HG02884 (cell line): ENCODE measurements around the gene THSD8.
"Not testable (repeated sequence)": the region's sequence is repeated elsewhere in the genome, so short reads cannot be mapped to it uniquely, and the experiment has no call there.

Experiments
- ATAC-seq: cut with Tn5 transposase; IDR thresholded peaks from one replicate; pipeline ENCODE4 v1.9.1; 2021; ENCODE audit warnings: mild to moderate bottlenecking, moderate library complexity; ENCODE audit not compliant: unreplicated experiment

Gene THSD8

GRCh38 chr19:12792051-12792852 lies 9.6 kb upstream of the THSD8 start:
- ATAC-seq: no peak

DNA sequence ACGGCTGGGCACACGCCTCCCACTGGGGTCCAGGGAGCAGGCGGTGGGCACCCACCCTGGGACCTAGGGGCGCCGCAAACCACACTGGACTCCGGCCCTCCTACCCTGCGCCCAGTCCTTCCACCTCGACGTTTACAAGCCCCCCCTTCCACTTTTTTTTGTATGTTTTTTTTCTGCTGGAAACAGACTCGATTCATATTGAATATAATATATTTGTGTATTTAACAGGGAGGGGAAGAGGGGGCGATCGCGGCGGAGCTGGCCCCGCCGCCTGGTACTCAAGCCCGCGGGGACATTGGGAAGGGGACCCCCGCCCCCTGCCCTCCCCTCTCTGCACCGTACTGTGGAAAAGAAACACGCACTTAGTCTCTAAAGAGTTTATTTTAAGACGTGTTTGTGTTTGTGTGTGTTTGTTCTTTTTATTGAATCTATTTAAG lies 9.0 kb upstream of the THSD8 start:
- ATAC-seq: no peak

DNA sequence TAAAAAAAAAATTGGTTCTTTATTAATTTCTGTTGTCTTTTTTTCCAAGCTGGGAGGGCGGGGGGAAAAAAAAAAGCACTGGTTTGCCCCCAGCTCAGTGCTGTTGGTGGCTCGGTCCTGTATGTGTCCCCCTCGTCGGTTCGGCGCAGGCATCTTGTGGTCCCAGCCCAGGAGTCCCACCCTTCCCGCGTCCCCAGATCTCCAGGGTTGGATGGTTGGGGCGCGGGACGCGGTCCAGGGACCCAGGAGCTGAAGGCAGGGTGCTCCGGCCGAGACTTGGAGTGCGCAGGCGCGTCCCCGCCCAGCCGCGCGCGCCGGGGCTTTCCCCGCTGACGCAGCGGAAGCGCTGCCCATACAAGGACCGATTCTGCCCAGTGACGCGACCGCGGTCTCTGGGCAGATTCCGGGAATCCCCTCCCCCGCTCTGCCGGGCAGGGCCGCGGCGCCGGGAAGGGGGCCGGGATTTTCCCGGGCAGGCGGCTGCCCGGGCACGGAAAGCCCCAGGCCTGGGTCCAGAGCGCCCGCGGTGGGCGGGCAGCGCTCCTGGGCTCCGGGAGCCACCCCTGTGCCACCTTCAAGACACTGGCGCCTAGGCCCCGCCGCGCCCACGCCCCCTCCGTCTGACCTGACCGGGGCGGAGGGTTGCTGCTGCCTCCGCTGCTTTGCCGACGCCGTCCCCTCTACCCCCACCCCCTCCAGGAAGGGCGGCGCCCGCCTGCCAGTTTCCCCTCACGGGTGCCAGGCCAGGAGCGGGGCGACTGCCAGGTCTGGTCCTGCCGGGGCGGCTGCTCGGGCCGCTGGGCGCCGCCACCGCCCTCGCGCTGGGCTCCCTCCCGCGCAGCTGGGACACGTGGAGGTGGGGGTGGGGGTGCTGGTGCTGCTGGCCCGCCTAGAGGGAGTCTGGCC lies 8.3 kb upstream of the THSD8 start:
- ATAC-seq: no peak

DNA sequence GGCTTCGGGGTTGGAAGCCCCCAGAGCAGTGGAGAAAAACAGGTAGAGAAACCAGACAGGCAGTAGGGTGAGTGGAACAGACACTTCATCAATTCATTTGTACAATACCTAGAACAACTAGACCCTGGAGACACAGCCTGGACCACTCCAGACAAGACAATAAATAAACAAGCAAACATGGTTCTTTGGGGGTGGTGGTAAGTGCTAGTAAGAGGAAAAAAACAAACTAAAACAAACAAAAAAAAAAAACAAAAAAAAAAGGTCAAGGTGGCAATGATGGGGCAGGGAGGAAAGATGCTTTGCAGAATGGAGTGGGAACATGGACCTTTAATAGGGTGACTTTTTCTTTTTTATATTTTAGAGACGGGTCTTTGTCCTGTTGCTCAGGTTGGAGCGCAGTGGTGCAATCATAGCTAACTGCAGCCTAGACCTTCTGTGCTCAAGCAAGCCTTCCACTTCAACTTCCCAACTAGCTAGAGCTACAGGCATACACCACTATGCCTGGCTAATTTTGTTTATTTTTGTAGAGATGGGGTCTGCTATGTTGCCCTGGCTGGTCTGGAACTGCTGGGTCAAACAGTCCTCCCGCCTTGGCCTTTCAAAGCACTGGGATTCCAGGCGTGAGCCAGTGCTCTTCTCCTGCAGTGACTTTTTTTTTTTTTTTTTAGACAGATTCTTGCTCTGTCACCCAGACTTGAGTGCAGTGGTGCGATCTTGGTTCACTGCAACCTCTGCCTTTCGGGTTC lies 7.5 kb upstream of the THSD8 start:
- no peak for ATAC-seq

- no peak for ATAC-seq
These were observed 6.9 kb upstream of the THSD8 start for GRCh38 chr19:12794971-12795381.

DNA sequence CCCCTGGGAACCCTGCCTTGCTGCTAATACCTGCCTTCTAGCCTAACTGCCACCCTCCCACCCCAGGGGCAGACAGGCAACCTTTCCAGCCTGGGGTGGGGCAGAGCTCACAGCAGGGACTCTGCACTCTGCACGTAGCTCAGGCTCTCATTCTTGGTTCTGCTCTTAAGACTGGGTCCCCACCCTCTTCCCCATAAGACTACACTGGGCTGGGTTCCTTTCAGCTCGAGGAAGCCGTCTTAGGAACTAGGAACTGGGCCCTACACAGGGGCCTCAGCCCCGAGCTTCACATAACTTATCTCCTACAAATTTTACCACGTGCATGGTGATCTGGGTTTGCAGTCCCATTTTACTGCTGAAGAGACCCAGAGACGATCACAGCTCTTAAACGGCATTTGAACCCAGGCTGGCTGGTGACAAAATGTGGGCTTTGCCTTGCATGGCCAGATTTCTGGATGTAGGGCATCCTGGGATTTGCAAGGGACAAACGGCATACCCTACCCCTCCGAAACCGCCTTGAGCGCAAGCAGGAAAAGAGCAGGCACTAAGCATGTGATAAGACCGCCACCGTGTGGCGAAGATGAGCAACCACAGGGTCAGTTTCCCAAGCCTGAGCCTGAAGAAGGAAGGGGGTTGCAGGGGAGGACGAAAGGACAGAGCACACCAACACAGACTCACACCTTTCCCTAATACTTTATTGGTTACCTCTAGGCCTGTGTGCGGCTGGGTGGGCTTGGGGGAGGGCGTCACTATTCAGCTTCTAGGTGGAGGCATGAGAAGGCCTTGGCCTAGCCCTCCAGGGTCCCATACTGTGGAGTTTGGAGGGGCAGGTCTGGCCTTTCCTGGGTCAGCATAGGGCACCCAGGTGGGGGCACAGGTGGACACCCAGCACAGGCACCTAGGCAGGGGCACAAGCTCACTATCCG lies 5.5 kb upstream of the THSD8 start:
- no peak for ATAC-seq

DNA sequence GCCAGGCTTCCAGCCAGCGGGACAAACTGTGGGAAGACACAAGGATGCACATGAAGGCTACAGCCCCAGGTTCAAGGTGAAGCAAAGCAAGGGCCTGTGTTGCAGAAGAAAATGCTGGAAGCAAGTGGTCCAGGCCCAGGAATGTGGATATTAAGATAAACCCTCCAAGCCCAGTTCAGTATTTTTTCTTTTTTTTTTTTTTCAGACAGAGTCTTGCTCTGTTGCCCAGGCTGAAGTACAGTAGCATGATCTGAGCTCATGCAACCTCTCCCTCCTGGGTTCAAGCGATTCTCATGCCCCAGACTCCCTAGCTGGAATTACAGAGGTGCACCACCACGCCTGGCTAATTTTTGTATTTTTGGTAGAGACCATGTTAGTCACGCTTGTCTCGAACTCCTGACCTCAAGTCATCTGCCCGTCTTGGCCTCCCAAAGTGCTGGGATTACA lies 4.7 kb upstream of the THSD8 start:
- no peak for ATAC-seq

DNA sequence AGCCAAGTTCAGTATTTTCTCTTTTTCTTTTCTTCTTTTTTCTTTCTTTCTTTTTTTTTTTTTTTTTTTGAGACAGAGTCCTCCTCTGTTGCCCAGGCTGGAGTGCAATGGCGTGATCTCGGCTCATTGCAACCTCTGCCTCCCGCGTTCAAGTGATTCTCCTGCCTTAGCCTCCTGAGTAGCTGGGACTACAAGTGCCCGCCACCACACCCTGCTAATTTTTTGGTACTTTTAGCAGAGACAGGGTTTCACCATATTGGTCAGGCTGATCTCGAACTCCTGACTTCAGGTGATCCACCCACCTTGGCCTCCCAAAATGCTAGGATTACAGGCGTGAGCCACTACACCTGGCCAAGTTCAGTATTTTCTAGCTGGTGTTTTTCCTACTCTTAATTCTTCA lies 4.3 kb upstream of the THSD8 start:
- ATAC-seq: not testable (repeated sequence)

DNA sequence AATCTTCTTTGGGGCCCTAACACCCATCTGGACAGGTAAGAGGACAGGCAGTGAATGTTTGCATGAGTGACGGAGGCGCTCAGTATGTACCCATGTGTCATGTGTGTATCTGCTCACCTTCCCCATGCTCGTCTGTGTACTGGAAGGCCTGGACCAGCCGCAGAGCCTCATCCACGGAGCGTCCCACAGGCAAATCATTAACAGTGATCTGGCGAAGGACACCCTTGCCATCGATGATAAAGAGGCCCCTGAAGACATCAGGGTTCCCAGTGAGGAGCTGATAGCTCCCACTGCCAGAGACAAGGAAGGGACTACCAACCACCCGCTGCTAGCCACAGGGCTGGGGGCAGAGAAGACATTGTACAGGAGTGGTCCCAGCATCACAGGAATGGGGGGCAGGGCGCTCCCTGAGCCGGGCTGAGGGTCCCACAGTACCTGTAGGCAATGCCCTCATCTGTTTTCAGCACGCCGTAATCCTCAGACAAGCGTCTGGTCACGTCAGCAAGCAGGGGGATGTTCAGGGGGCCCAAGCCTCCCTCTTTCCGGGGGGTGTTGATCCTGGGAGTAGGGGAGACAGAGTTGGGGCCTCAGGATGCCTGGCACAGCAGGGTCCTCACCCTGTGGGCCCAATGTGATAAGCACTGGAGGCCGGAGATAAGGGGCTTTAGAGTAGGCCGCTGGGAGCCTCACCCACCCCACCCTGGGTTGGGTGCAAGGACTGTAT lies 2.0 kb upstream of the THSD8 start:
- ATAC-seq: no peak

DNA sequence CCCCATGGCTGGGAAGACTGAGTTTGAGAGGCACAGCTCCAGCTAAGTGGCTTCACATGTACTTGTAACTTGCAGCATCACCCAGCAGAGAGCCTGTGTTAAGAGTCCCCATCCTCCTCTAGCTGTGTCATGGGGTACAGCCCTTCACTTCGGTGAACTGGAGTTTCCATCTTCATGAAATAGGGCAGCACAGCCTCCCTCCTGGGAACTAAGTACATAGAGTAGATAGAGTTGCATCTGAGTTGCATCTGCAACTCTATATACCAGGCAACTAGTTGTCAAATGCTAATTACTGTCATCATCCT lies 1.5 kb upstream of the THSD8 start:
- ATAC-seq: no peak

DNA sequence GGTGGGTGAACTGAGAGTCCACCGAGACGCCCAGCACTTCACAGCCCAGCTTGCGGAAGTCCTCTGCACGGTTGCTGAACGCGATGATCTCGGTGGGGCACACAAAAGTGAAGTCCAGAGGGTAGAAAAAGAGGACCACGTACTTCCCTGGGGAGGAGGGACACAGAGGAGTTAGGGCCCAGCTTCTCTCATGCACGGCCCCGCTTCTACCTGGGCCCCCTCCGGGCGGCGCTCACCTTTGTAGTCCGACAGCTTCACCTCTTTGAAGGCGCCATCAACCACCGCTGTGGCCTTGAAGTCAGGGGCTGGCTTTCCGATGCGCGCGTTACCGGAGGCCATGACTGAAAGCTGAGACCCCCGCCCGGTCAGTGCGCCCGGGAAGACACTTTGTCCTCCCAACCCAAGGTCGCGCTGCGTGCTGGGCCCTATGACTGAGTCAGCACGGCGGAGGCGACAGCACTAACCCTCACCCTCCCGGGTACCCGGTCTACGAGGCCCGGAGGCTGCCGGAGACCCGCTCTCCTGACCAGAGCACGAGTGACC lies 875 bp upstream of the THSD8 start:
- no peak for ATAC-seq

DNA sequence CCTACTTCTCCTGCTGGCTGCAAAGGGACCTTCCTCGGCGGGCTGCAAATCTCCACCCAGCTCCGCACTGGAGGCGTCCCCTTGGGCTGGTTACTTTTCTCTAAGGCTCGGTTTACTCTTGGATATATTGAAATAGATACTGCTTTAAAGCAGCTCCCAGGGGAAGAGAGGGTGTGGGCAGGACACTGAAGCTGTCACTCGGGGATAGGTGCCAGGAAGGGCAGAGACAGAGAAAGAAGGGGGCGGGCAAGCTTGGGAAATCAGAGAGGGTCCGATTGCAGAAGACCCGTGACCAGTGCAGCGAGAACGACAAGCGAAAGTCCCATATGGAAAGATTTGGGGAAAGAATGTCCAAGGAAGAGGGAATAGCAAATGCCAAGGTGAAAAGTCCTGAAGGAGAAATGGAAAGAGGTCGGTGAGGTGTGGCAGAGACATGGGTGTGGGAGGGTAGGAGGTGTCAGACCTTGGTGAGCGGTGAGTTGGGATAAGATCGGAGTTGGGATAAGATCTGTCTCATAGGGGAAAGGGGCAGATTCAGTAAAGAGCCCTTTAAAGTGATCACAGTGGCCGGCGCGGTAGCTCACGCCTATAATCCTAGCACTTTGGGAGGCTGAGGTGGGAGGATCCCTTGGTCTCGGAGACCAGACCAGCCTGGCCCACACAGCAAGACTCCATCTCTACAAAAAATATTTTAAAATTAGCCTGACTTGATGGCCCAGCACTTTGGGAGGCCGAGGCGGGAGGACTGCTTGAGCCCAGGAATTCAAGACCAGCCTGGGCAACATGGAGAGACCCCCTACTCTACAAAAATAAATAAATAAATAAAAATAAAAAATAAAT lies 618 bp downstream of the THSD8 start:
- ATAC-seq: no peak

- no peak for ATAC-seq
These were observed 2.2 kb downstream of the THSD8 start for GRCh38 chr19:12804051-12804450.

DNA sequence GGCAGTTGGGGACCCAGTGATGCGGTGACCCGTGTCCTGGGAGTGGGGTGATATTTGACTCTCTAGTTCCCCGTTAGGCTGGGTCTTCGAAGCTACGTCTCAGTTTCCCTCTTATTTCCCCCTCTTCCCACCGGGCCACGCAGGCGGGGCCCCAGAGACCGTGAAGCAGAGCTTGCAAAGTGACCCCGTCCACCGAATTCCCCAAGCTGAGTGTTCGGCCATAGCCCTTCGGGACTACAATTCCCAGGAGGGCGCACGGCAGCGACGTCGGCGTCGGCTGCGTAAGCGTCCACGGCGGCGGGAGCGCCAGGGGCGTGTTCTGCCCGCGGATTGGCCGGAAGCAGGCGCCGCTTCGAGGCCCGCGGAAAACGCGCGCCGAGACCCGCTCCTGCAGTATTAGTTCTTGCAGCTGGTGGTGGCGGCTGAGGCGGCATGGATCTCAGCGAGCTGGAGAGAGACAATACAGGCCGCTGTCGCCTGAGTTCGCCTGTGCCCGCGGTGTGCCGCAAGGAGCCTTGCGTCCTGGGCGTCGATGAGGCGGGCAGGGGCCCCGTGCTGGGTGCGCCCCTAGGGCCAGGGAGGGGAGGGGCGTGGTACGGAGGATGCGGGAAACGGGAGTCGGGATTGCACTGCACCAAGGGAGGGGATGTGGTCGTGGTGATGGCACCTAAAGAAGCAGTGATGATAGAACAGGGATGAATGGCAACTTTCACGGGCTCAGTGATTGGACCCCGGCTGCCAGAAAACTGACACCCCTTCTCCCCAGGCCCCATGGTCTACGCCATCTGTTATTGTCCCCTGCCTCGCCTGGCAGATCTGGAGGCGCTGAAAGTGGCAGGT lies 4.6 kb downstream of the THSD8 start, which contains the start of gene RNASEH2A:
TSS of gene RNASEH2A (plus strand) at position 343 of the 840 bp plus-strand sequence. CDS start at position 433, 90 bp downstream.
- peak; percentile 69 for ATAC-seq

DNA sequence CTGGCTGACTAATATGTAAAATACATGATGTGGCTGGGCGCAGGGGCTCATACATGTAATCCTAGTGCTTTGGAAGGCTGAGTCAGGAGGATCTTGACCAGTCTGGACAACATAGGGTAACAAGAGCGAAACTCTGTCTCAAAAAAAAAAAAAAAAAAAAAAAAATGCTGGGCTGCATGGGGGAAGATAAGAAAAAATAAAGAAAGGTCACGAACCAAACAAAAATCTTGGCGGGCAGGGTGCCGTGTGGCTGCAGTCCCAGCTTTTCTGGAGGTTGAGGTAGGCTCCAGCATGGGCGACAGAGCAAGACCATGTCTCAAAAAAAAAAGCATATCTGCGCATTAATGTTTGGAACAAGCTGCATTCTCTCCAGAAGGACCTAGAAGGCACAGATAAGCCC lies 13.2 kb downstream of the THSD8 start:
- no peak for ATAC-seq

DNA sequence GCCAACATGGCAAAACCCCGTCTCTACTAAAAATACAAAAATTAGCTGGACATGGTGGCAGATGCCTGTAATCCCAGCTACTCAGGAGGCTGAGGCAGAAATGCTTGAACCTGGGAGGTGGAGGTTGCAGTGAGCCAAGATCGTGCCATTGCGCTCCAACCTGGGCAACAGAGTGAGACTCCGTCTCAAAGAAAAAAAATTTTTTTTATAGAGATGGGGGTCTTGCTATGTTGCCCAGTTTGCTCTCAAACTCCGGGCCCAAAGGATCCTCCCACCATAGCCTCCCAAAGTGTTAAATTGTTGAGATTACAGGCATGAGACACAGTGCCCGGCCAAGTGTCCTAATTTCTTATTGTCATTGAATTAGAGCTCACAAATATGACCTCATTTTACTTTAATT lies 15.3 kb downstream of the THSD8 start:
- not testable (repeated sequence) for ATAC-seq

GRCh38 chr19:12817810-12818209 lies 15.9 kb downstream of the THSD8 start:
- ATAC-seq: not testable (repeated sequence)
